GM18505 (cell line): ENCODE results near the gene NR1I3.
A peak's percentile ranks its signal among the peaks of the same experiment; 100 is the strongest.

Source experiments
- ATAC-seq: cut with Tn5 transposase; IDR thresholded peaks from one replicate; pipeline ENCODE4 v1.9.1; 2021; ENCODE audit not compliant: unreplicated experiment
- POLR2A ChIP-seq: IDR thresholded peaks from 4 replicates; pipeline ENCODE4 v1.6.1; 2011; ENCODE audit warnings: borderline replicate concordance; ENCODE audit not compliant: insufficient read depth, insufficient read length; ENCODE audit errors: extremely low read depth

The NR1I3 gene

GRCh38 chr1:161201836-161202712, 35.9 kb downstream of the NR1I3 start, which contains the start of gene NDUFS2:
Gene NDUFS2, plus strand, starts transcription at chr1:161202367. Its CDS starts 19 bp downstream, at chr1:161202386.
- TF ChIP-seq POLR2A: peak; percentile 95
- peak; percentile 96 for ATAC-seq

- no peak for ATAC-seq
Measured at GRCh38 chr1:161200992-161201835, 36.8 kb downstream of the NR1I3 start.

GRCh38 chr1:161200421-161200991, 37.5 kb downstream of the NR1I3 start:
- no peak for TF ChIP-seq POLR2A
- no peak for ATAC-seq

More at GRCh38 chr1:161200992-161201835, 36.8 kb downstream of the NR1I3 start:
- TF ChIP-seq POLR2A: no peak

GRCh38 chr1:161199506-161200139, 38.4 kb downstream of the NR1I3 start:
- no peak for TF ChIP-seq POLR2A
- ATAC-seq: no peak

- TF ChIP-seq POLR2A: no peak
- no peak for ATAC-seq
Measured at GRCh38 chr1:161198897-161199431, 39.0 kb downstream of the NR1I3 start, which contains the start of gene ADAMTS4. Gene ADAMTS4, minus strand, starts transcription at chr1:161199054. Its CDS starts 427 bp downstream, at chr1:161198627.

- no peak for ATAC-seq
- no peak for TF ChIP-seq POLR2A
Measured at GRCh38 chr1:161198194-161198896, 39.7 kb downstream of the NR1I3 start.

GRCh38 chr1:161197560-161198193, 40.3 kb downstream of the NR1I3 start:
- no peak for TF ChIP-seq POLR2A
- no peak for ATAC-seq

GRCh38 chr1:161196521-161197451, 41.2 kb downstream of the NR1I3 start:
- no peak for ATAC-seq

GRCh38 chr1:161196111-161196510, 41.9 kb downstream of the NR1I3 start:
- ATAC-seq: no peak
- TF ChIP-seq POLR2A: no peak

More at GRCh38 chr1:161196521-161197451, 41.2 kb downstream of the NR1I3 start:
- no peak for TF ChIP-seq POLR2A

GRCh38 chr1:161195171-161195570, 42.8 kb downstream of the NR1I3 start:
- peak; percentile 55 for ATAC-seq
- peak; percentile 17 for TF ChIP-seq POLR2A

GRCh38 chr1:161193561-161194235, 44.3 kb downstream of the NR1I3 start:
- no peak for TF ChIP-seq POLR2A
- no peak for ATAC-seq
